ENCODE data around the gene NEU2.
"Not testable (repeated sequence)": the region's sequence is repeated elsewhere in the genome, so short reads cannot be mapped to it uniquely, and the experiment has no call there.

Gene NEU2

DNA sequence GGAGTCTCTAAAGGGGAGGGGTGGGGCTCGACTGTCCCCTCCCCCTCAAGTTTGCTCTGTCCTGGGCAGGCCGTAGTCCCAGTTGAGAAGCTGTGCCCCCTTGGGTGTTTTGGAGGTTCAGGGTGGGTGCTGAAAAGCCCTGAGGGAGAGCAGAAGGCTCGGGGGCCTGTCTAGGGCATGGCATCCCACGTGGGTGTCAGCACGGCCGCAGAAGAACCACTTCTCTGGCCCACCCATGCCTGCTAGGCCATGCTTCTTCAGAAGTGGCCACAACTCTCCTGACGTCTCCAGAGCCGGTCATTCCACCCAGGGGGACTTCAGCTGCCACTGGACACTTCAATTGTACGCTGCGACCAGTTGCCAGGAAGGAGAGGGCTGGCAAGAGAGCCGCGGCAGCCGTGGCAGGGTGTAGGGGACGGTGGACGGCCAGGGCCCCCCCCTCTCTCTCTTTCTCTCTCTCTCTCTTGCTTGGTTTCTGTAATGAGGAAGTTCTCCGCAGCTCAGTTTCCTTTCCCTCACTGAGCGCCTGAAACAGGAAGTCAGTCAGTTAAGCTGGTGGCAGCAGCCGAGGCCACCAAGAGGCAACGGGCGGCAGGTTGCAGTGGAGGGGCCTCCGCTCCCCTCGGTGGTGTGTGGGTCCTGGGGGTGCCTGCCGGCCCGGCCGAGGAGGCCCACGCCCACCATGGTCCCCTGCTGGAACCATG is 27.5 kb downstream of the NEU2 start, which contains the start of gene INPP5D:
Gene INPP5D, plus strand, starts transcription at position 546 of the 704 bp plus-strand sequence. Its CDS starts 137 bp downstream, at position 683.
- peak; percentile 86 for DNase-seq

- DNase-seq = no peak
Observed at GRCh38 chr2:233060501-233060979, 28.1 kb downstream of the NEU2 start.

- DNase-seq = no peak
Observed at GRCh38 chr2:233060980-233061590, 28.6 kb downstream of the NEU2 start.

GRCh38 chr2:233061591-233062450 is 29.3 kb downstream of the NEU2 start:
- DNase-seq = no peak

GRCh38 chr2:233062451-233062850 is 30.0 kb downstream of the NEU2 start:
- DNase-seq = no peak

- no peak for DNase-seq
Observed at GRCh38 chr2:233062946-233063268, 30.4 kb downstream of the NEU2 start.

GRCh38 chr2:233063269-233063975 is 30.9 kb downstream of the NEU2 start:
- peak; percentile 39 for DNase-seq

- no peak for DNase-seq
Observed at GRCh38 chr2:233063976-233064411, 31.5 kb downstream of the NEU2 start.

- DNase-seq = no peak
Observed at GRCh38 chr2:233064530-233065199, 32.2 kb downstream of the NEU2 start.

DNA sequence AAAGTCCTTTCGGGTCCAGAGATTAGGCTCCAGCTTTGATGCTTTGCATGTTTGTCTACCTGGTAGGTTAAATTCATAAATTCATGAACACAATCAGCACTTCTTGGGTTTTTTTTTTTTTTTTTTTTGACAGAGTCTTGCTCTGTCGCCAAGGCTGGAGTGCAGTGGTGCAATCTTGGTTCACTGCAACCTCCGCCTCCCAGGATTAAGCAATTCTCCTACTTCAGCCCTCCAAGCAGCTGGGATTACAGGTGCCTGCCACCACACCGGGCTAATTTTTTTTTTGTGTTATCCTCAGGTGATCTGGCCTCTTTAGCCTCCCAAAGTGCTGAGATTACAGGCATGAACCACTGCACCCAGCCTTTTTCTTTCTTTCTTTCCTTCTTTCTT is 32.7 kb downstream of the NEU2 start:
- not testable (repeated sequence) for DNase-seq

- no peak for DNase-seq
Observed at GRCh38 chr2:233065954-233066470, 33.5 kb downstream of the NEU2 start.

DNA sequence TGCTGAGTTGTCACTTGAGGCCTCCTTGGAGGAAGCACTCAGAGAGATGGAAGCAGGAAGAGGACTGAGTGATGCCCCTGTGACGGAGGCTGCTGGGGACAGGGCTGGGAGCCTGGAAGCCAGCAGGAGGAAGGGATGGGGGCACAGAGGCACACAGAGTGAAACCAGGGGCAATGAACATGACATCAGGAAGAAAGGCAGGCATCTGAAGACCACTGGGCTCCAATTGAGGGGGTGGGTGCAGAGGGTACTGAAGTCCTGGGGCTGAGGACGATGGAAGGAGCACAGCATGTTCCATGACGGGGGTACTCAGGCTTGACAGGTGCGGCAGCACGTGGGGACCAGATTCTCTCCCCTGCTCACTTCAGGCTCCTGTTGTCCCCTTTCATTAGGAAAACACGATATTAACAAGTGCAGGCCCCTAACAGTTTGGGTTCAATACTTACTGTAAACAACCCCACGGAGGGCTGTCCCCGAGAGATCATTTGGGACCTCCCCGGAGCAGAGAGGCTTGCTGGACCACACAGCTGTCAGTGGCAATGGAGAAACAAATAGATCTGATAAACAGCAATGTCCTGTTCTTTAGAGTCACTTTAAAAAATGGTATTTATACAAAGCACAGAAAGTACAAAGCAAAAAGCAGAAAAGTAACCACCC is 36.4 kb downstream of the NEU2 start:
- no peak for DNase-seq

DNA sequence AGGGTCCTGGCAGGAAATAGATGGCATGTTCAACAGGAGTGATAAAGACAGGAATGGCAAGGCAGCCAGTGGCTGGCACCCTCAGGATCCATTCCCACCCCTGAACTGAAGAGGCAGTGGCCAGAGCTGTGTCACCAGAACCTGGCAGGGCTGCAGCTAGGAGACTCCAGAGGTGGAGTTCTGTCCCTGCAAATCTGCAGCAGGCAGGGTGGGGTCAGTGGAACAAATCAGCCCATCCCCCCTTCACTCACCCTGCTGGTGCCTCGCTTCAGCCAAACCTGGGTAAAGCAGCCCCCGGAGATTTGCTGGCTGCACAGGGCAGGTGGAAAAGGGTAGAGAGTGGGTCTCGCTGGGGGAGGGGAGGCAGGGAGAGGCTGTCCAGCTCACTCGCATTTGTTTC is 40.4 kb downstream of the NEU2 start:
- DNase-seq = no peak

DNA sequence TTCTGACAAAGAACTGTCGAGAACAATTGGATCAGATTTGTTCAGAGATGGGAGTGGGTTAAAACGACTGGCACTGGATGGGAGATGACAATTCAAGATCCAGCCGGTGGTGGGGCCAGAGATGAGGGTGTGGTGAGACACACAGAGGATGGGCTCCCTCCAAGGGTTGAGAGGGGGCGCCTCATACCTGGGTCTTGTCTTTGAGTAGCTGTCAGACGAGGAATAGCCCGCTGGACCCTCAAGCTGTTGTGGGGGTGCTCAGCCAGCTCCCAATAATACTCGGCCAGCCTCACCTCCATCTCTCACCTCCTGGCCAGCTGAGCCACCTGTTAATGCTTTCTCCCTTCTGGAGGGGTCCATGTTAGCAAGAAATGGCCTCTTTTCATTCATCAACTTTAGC is 41.6 kb downstream of the NEU2 start:
- no peak for DNase-seq

DNA sequence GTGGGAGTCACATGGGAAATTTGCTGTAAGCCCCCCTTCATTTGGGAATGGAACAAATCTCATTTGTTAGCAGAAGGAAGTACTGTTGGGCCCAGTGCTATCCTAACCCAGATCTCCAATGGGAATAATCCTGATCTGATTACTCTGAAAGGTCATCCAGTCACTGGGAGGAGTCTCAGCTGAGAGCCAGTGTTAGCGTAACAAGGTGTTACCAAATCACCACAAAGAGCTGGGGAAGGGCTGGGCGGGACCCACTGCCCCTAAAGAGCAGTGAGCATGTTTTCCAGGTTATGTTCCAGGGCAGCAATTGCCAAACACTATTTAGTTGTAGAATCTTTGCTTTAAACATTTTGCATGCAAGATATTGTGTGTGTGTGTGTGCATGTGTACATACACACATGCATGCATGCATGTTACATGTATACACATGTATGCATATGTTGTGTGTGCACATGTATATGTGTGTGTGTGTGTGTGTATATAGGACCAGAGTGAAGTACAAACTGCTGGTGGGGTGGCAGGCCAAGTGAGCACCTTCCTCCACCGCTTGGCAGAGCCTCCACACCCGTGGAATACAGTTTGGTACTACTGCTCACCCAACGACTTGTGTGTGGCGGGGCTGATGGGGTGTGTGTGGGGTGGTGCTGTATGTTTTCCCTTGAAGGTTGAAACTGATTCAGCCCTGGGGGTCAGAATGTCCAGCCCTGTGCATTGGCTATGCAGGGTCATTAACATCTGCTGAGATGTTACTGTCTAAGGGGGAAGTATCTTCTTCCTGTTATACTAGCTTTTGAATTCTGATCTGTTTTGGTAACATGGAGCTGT is 42.9 kb downstream of the NEU2 start:
- DNase-seq = no peak

DNA sequence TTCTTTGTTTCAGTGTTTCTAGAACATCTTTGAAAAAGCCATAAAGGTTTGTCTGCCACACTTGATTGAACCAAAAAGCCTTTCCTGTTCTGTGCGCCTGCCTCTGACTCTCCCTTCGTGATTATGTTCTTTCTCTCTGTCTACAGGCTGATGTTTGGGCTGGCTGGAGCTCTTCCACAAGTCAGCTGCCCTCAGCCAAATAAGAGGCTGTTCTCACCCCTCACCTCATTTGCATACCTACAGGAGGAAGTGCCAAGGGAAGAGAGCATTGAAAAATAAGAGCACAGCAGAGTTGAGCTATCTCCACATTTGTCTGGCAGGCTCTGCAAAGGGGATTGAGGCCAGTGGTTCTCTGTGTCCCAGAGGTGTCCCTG is 43.5 kb downstream of the NEU2 start:
- peak; percentile 63 for DNase-seq

DNA sequence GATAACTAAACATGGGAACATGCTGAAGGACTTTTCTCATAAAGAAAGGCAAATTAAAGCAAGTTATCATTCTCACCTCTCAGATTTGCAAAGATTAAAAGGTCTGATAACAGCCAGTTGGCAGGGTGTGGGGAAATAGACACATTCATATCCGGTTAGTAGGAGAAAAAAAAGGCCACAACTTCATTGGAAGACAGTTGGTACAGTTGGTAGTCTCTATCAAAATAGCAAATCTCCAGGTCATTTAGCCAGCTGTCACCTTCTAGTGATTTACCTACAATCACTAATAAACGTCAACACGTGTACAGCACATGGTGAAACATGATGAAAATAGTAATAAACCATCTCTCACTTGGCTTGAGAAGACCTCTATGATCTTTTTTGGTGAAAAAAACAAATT is 44.3 kb downstream of the NEU2 start:
- peak; percentile 72 for DNase-seq

- DNase-seq = peak; percentile 60
Observed at GRCh38 chr2:233079473-233079877, 47.0 kb downstream of the NEU2 start.

DNA sequence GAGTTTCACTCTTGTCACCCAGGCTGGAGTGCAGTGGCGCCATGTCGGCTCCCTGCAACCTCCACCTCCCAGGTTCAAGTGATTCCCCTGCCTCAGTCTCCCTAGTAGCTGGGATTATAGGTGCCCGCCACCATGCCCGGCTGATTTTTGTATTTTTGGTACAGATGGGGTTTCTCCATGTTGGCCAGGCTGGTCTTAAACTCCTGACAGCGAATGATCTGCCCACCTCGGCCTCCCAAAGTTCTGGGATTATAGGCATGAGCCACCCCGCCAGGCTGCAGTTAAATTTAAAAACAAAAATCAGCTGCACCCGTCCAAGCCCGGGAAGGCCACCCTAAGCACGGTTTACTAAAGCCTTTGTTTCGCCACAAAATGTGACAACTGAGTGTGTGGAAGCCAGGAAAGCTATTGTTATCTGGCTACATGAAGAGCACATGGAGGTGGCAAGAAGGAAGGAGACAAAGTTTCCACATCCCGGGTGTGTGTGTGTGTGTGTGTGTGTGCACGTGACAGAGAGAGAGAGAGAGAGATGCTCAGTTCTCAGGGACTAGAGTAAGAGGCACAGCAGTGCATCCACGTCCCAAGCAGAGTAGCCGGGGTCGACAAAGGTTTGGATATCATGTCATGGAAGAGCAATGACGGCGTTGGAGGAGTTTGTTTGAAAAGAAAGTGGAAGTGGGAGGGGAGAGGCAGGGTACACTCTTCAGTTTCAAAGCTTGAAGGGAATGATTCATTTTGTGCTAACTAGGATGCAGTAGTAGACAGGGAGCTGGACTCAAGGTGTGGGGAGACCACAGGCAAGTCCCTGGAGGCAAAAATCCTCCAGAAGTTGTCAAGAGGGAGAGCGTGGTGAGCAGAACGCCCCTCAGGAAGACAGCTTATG is 47.7 kb downstream of the NEU2 start:
- no peak for DNase-seq

DNA sequence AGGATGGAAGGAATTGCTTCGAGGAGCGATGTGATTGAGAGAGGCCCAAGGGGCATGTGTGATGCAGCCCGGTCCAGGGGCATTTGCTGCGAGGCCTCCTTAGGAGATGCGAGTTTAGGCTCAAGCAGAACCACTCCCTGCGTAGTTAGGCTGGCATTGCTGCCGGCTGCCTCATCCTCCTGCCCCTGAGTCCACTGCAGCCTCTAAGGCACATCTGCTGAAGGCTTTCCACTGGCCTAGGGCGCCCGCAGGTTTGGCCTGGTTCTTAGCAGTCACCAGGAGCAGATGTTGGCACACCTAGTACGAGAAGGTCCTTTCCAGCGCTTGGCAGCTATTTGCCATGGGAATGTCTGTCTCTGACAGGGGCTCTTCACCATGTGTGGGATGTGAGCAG is 48.4 kb downstream of the NEU2 start:
- DNase-seq = no peak

Measured in CD4-positive, alpha-beta T cell treated with Interleukin-17A for 1 hour (primary cell).